IMR-90 (cell line): ENCODE data around the gene TMEM61. TPM values are rescaled to one million over a fixed set of nuclear protein-coding genes. Genes with fewer than 3 reads are reported as not detected.

Source experiments
- ATAC-seq: fragments of 200-7000 bp; cut with Tn5 transposase; 2 replicates; pipeline ENCODE4 v1.9.1; 2020; ENCODE audit warnings: low read depth, mild to moderate bottlenecking, moderate library complexity
- BruUV-seq: library from RNA; stranded (reverse); fragments of 400-500 nt; replicated peaks from 2 replicates; lab custom pipeline; 2021; lab: Mats Ljungman, UMichigan
- CTCF ChIA-PET: fragments of 300-600 bp; formaldehyde crosslinking; extraction: SDS; loops from one replicate; lab custom pipeline; 2021; ENCODE audit warnings: antibody characterized with exemption; lab: Yijun Ruan, JAX
- POLR2A ChIA-PET: fragments of 300-600 bp; sonication (Branson Sonifier 250); formaldehyde crosslinking; loops from one replicate; lab custom pipeline; 2022; ENCODE audit warnings: antibody characterized with exemption; ENCODE audit not compliant: unreplicated experiment; lab: Charles Lee
- DNase-seq: peaks from one replicate; pipeline ENCODE4 v3.0.0; 2013
- H2AFZ ChIP-seq: replicated peaks from 2 replicates; pipeline ENCODE3; 2013; ENCODE audit warnings: low read length, mild to moderate bottlenecking; ENCODE audit not compliant: poor library complexity
- H2AK5ac ChIP-seq: 2 replicates; pipeline ENCODE4 v1.6.1; 2013; ENCODE audit warnings: low read depth, low read length, inconsistent platforms
- H2AK9ac ChIP-seq: replicated peaks from 2 replicates; pipeline ENCODE3; 2013; ENCODE audit warnings: mild to moderate bottlenecking, low read depth, low read length, moderate library complexity; ENCODE audit not compliant: poor library complexity
- H2BK120ac ChIP-seq: 2 replicates; pipeline ENCODE4 v1.6.1; 2013; ENCODE audit warnings: low read depth, low read length, inconsistent platforms
- H2BK15ac ChIP-seq: 3 replicates; pipeline ENCODE4 v1.6.1; 2013; ENCODE audit warnings: low read depth, low read length, inconsistent platforms
- H2BK20ac ChIP-seq: 2 replicates; pipeline ENCODE4 v1.6.1; 2013; ENCODE audit warnings: low read depth, mild to moderate bottlenecking, inconsistent platforms, low read length, moderate library complexity
- H2BK5ac ChIP-seq: 2 replicates; pipeline ENCODE4 v1.6.1; 2013; ENCODE audit warnings: mild to moderate bottlenecking, low read depth, low read length, inconsistent platforms; ENCODE audit not compliant: poor library complexity, severe bottlenecking
- H3K14ac ChIP-seq: replicated peaks from 2 replicates; pipeline ENCODE4 v1.6.1; 2013; ENCODE audit warnings: low read depth, low read length, inconsistent platforms
- H3K18ac ChIP-seq: 2 replicates; pipeline ENCODE4 v1.6.1; 2013; ENCODE audit warnings: low read depth, low read length, control low read depth
- H3K23ac ChIP-seq: 2 replicates; pipeline ENCODE4 v1.6.1; 2013; ENCODE audit warnings: low read depth, low read length, inconsistent platforms
- H3K27ac ChIP-seq: 2 replicates; pipeline ENCODE4 v1.5.1; 2013; ENCODE audit warnings: mild to moderate bottlenecking, control low read depth, low read length; ENCODE audit not compliant: insufficient read depth
- H3K27me3 ChIP-seq: 2 replicates; pipeline ENCODE4 v1.6.1; 2013; ENCODE audit warnings: low read length; ENCODE audit not compliant: control insufficient read depth, insufficient read depth
- H3K36me3 ChIP-seq: 2 replicates; pipeline ENCODE4 v1.6.1; 2013; ENCODE audit warnings: low read length, mixed read lengths; ENCODE audit not compliant: control insufficient read depth, insufficient read depth
- H3K4ac ChIP-seq: 2 replicates; pipeline ENCODE4 v1.6.1; 2013; ENCODE audit warnings: low read depth, low read length, inconsistent platforms
- H3K4me1 ChIP-seq: 2 replicates; pipeline ENCODE4 v1.6.1; 2013; ENCODE audit warnings: low read length, mixed read lengths; ENCODE audit not compliant: control insufficient read depth, insufficient read depth
- H3K4me2 ChIP-seq: 2 replicates; pipeline ENCODE4 v1.6.1; 2013; ENCODE audit warnings: low read depth, mild to moderate bottlenecking, control low read depth, low read length, moderate library complexity
- H3K4me3 ChIP-seq: 2 replicates; pipeline ENCODE4 v1.5.1; 2013; ENCODE audit warnings: low read depth, mild to moderate bottlenecking, control low read depth, low read length, moderate library complexity; ENCODE audit not compliant: insufficient read depth
- H3K56ac ChIP-seq: 2 replicates; pipeline ENCODE4 v1.6.1; 2013; ENCODE audit warnings: low read length, inconsistent platforms; ENCODE audit not compliant: insufficient read depth; ENCODE audit errors: extremely low read depth
- H3K79me1 ChIP-seq, 2 experiments: 2 replicates each; pipeline ENCODE4 v1.6.1; 2013; ENCODE audit warnings: low read length in 2 of 2, inconsistent platforms in 1 of 2, low read depth in 1 of 2
- H3K9ac ChIP-seq: 2 replicates; pipeline ENCODE4 v1.6.1; 2013; ENCODE audit warnings: low read depth, low read length, control low read depth
- H3K9me1 ChIP-seq: 2 replicates; pipeline ENCODE4 v1.6.1; 2013; ENCODE audit warnings: low read length, inconsistent platforms; ENCODE audit not compliant: insufficient read depth
- H3K9me3 ChIP-seq: 2 replicates; pipeline ENCODE4 v1.6.1; 2013; ENCODE audit warnings: low read length; ENCODE audit not compliant: control insufficient read depth, insufficient read depth
- H4K20me1 ChIP-seq: 2 replicates; pipeline ENCODE4 v1.6.1; 2013; ENCODE audit warnings: low read length, inconsistent platforms; ENCODE audit not compliant: insufficient read depth
- H4K5ac ChIP-seq: 2 replicates; pipeline ENCODE4 v1.6.1; 2013; ENCODE audit warnings: mild to moderate bottlenecking, low read depth, low read length, control low read depth
- H4K8ac ChIP-seq, 2 experiments: 2 replicates each; pipeline ENCODE4 v1.6.1; 2013; ENCODE audit warnings: low read depth in 2 of 2, low read length in 2 of 2, control low read depth in 1 of 2, inconsistent platforms in 1 of 2
- H4K91ac ChIP-seq: 2 replicates; pipeline ENCODE4 v1.6.1; 2013; ENCODE audit warnings: low read depth, low read length, inconsistent platforms; ENCODE audit not compliant: insufficient read depth
- BHLHE40 ChIP-seq: fragments of 150-350 bp; IDR thresholded peaks from 2 replicates; pipeline ENCODE4 v1.6.1; 2016; ENCODE audit warnings: mild to moderate bottlenecking, low read depth, low read length
- CEBPB ChIP-seq: IDR thresholded peaks from 2 replicates; pipeline ENCODE4 v1.6.1; 2012; ENCODE audit warnings: low read depth, low read length, improper control_type of control experiment
- CHD1 ChIP-seq: IDR thresholded peaks from 2 replicates; pipeline ENCODE4 v1.6.1; 2012; ENCODE audit warnings: low read depth, low read length, improper control_type of control experiment
- CTCF ChIP-seq: conservative IDR thresholded peaks from 2 replicates; pipeline ENCODE4 v1.5.1; 2012; ENCODE audit warnings: mild to moderate bottlenecking, low read depth, low read length, improper control_type of control experiment
- ELK1 ChIP-seq: fragments of 150-350 bp; IDR thresholded peaks from 2 replicates; pipeline ENCODE4 v1.6.1; 2016; ENCODE audit warnings: low read depth, mild to moderate bottlenecking, low read length, moderate library complexity, borderline replicate concordance
- FOS ChIP-seq: fragments of 150-350 bp; IDR thresholded peaks from 2 replicates; pipeline ENCODE4 v1.6.1; 2016; ENCODE audit warnings: low read depth, low read length
- MAFK ChIP-seq: IDR thresholded peaks from 2 replicates; pipeline ENCODE4 v1.6.1; 2012; ENCODE audit warnings: low read depth, low read length, improper control_type of control experiment
- MAZ ChIP-seq: IDR thresholded peaks from 2 replicates; pipeline ENCODE4 v1.6.1; 2012; ENCODE audit warnings: low read depth, mild to moderate bottlenecking, low read length, improper control_type of control experiment, moderate library complexity, borderline replicate concordance
- MXI1 ChIP-seq: IDR thresholded peaks from 2 replicates; pipeline ENCODE4 v1.6.1; 2012; ENCODE audit warnings: low read depth, mild to moderate bottlenecking, low read length, moderate library complexity, borderline replicate concordance
- POLR2A ChIP-seq: IDR thresholded peaks from 2 replicates; pipeline ENCODE4 v1.6.1; 2012; ENCODE audit warnings: mild to moderate bottlenecking, low read depth, low read length
- RAD21 ChIP-seq: IDR thresholded peaks from 2 replicates; pipeline ENCODE4 v1.6.1; 2012; ENCODE audit warnings: low read length, improper control_type of control experiment
- RCOR1 ChIP-seq: IDR thresholded peaks from 2 replicates; pipeline ENCODE4 v1.6.1; 2012; ENCODE audit warnings: mild to moderate bottlenecking, low read length, improper control_type of control experiment; ENCODE audit not compliant: insufficient replicate concordance
- RFX5 ChIP-seq: IDR thresholded peaks from 2 replicates; pipeline ENCODE4 v1.8.0; 2012; ENCODE audit warnings: low read depth, mild to moderate bottlenecking, low read length, moderate library complexity
- SMC3 ChIP-seq: fragments of 150-350 bp; IDR thresholded peaks from 2 replicates; pipeline ENCODE4 v1.6.1; 2016; ENCODE audit warnings: low read depth, mild to moderate bottlenecking, antibody characterized with exemption, low read length, moderate library complexity
- USF2 ChIP-seq: fragments of 150-350 bp; IDR thresholded peaks from 2 replicates; pipeline ENCODE4 v1.6.1; 2017; ENCODE audit warnings: mild to moderate bottlenecking, antibody characterized with exemption, low read length, low read depth
- WGBS, 2 experiments: methylation state at CpG; one replicate each; pipeline versions ENCODE4 v1.1.5 to v1.1.7; 2013; ENCODE audit warnings: missing lambda C conversion rate in 2 of 2; ENCODE audit not compliant: insufficient read length in 1 of 2; ENCODE audit errors: extremely low coverage in 2 of 2; 5-methylcytosine and 5-hydroxymethylcytosine counted together
- dilution Hi-C: fragments of 300-500 bp; cut with HindIII; formaldehyde crosslinking; loops from one replicate; pipeline ENCODE4 v1.14.3; 2018; ENCODE audit warnings: low sequenced_read_pairs; ENCODE audit not compliant: unreplicated experiment
- in situ Hi-C: fragments of 300-500 bp; cut with MboI; formaldehyde crosslinking; loops from 3 replicates; pipeline ENCODE4 v1.14.3; 2019; ENCODE audit warnings: low sequenced_read_pairs, inconsistent platforms, mixed read lengths
- intact Hi-C: fragments of 100-400 bp; cut with micrococcal nuclease; formaldehyde crosslinking; loops from 2 replicates; pipeline ENCODE4 v1.10.0; 2022
- polyA plus RNA-seq, 3 experiments: library from polyadenylated mRNA; depleted of rRNA; stranded (reverse); fragments of >200 nt; gene quantifications; 2 replicates each; pipeline ENCODE4 v1.2.3, GENCODE V29; 2012; ENCODE audit warnings: low replicate concordance in 1 of 3
- total RNA-seq: library from RNA; depleted of rRNA; stranded (reverse); fragments of >200 nt; gene quantifications from 2 replicates; pipeline ENCODE4 v1.2.3, GENCODE V29; 2012

The TMEM61 gene
- total and polyA plus RNA-seq, 2 of the 4 experiments (the other 2 are of a cell fraction), result not detected

- H3K9ac ChIP-seq, result no peak overlapping the region
- H3K4me1 ChIP-seq, result peaks cover 3% of the 10 kb centered on the region
- no peak overlapping the region for H4K5ac ChIP-seq
- peaks cover 9% of the 10 kb centered on the region for H3K9me1 ChIP-seq
- H3K18ac ChIP-seq, result no peak overlapping the region
- H3K4ac ChIP-seq, result no peak overlapping the region
- no peak overlapping the region for H3K4me2 ChIP-seq
- no peak overlapping the region for H3K56ac ChIP-seq
- H3K4me3 ChIP-seq, result no peak overlapping the region
- no peak overlapping the region for H2AK9ac ChIP-seq
- H3K14ac ChIP-seq, result no peak overlapping the region
- DNase-seq (no peak), ATAC-seq (0 out of 2 replicates have a peak, but pooled peaks have one; percentile 27)
- BruUV-seq, result no TSS peak
- POLR2A ChIA-PET, result no interaction called here
- H2BK20ac ChIP-seq, result no peak overlapping the region
- WGBS, 2 experiments, result 81% methylated on average over 4 of the region's 10 CpGs; no CpG with 5 or more reads in 1 of the 2 experiments
- H3K79me1 ChIP-seq, result no peaks in the 10 kb centered on the region
- no peaks in the 10 kb centered on the region for H4K20me1 ChIP-seq
- H2AK5ac ChIP-seq, result no peak overlapping the region
- in situ Hi-C loops (no loop called here), dilution Hi-C loops (no loop called here), intact Hi-C loops (no loop called here)
- H3K9me3 ChIP-seq, result peaks cover 4% of the 10 kb centered on the region; the same call in 1 of the 2 replicates
- H2AFZ ChIP-seq, result no peak overlapping the region
- H3K36me3 ChIP-seq, result no peaks in the 10 kb centered on the region
- CTCF ChIA-PET, result no interaction called here
- peaks cover 28% of the 10 kb centered on the region for H3K27me3 ChIP-seq
- H3K27ac ChIP-seq, result no peak overlapping the region
- no peak overlapping the region for H2BK120ac ChIP-seq
- H2BK15ac ChIP-seq, result no peak overlapping the region
- H4K91ac ChIP-seq, result no peak overlapping the region
- H4K8ac ChIP-seq, result no peak overlapping the region
- H3K23ac ChIP-seq, result no peak overlapping the region
- H2BK5ac ChIP-seq, result no peak overlapping the region
- TF ChIP-seq RCOR1, result no peak
- TF ChIP-seq RFX5, result no peak
- no peak for TF ChIP-seq RAD21
- no peak for TF ChIP-seq CTCF
- TF ChIP-seq POLR2A, result no peak
- no peak for TF ChIP-seq CHD1
- TF ChIP-seq MAFK, result no peak
- TF ChIP-seq BHLHE40, result no peak
- no peak for TF ChIP-seq USF2
- TF ChIP-seq MAZ, result no peak
- TF ChIP-seq CEBPB, result no peak
- TF ChIP-seq MXI1, result no peak
- no peak for TF ChIP-seq ELK1
- no peak for TF ChIP-seq FOS
- TF ChIP-seq SMC3, result no peak
Observed at GRCh38 chr1:55005351-55006140, 25.1 kb downstream of the TMEM61 start.
